Small intestine (tissue), 7 donors: ENCODE measurements around the gene CHST7. TPM values are rescaled to one million over a fixed set of nuclear protein-coding genes. Genes with fewer than 3 reads are reported as not detected.
A peak's percentile ranks its signal among the peaks of the same experiment; 100 is the strongest.

Experiments
- DNase-seq, 2 donors: peaks; one replicate each; pipeline versions ENCODE4 v3.0.0 to v3.0.0-alpha.2; 2013
- FAIRE-seq: peaks from 2 replicates; lab custom pipeline; 2012; peaks lifted over from hg19 to GRCh38; lab: Jason Lieb, UNC
- H3K27ac ChIP-seq, 3 donors: one replicate each; pipeline ENCODE4 v1.5.1; 2013; ENCODE audit warnings: low read length in 2 of 3, mild to moderate bottlenecking in 2 of 3, control low read depth in 1 of 3, inconsistent platforms in 1 of 3, low read depth in 1 of 3, moderate library complexity in 1 of 3
- H3K27me3 ChIP-seq, 3 donors: one replicate each; pipeline ENCODE4 v1.6.1; 2013; ENCODE audit warnings: low read length in 3 of 3, inconsistent platforms in 1 of 3; ENCODE audit not compliant: control insufficient read depth in 3 of 3, insufficient read depth in 3 of 3
- H3K36me3 ChIP-seq, 3 donors: one replicate each; pipeline ENCODE4 v1.6.1; 2013; ENCODE audit warnings: low read length in 3 of 3, inconsistent platforms in 1 of 3, low read depth in 1 of 3, mild to moderate bottlenecking in 1 of 3, moderate library complexity in 1 of 3; ENCODE audit not compliant: control insufficient read depth in 3 of 3, insufficient read depth in 2 of 3
- H3K4me1 ChIP-seq, 3 donors: one replicate each; pipeline ENCODE4 v1.6.1; 2013; ENCODE audit warnings: low read length in 2 of 3, inconsistent platforms in 1 of 3, low read depth in 1 of 3, mild to moderate bottlenecking in 1 of 3, moderate library complexity in 1 of 3; ENCODE audit not compliant: control insufficient read depth in 3 of 3, insufficient read depth in 2 of 3
- H3K4me3 ChIP-seq, 3 donors: one replicate each; pipeline ENCODE4 v1.5.1; 2013; ENCODE audit warnings: low read length in 3 of 3, control low read depth in 1 of 3, inconsistent platforms in 1 of 3, low read depth in 1 of 3, mild to moderate bottlenecking in 1 of 3, moderate library complexity in 1 of 3
- H3K9me3 ChIP-seq, 2 donors: one replicate each; pipeline ENCODE4 v1.6.1; 2013; ENCODE audit warnings: low read depth in 1 of 2, low read length in 1 of 2; ENCODE audit not compliant: control insufficient read depth in 2 of 2, insufficient read depth in 1 of 2
- WGBS, 3 donors: extraction: QIAGEN DNeasy Blood & Tissue Kit; methylation state at CpG; one replicate each; pipeline ENCODE4 v1.1.7; 2013; 5-methylcytosine and 5-hydroxymethylcytosine counted together
- polyA plus RNA-seq, 4 donors: library from polyadenylated mRNA; stranded (reverse) in 3 of 4; unstranded in 1 of 4; fragments of 200-250 nt in 3 of 4; fragments of 120-200 nt in 1 of 4; gene quantifications; one replicate each; pipeline versions ENCODE4 v1.2.1 to v1.2.3, GENCODE V29; 2013
- donor health status: healthy with polysubstance abuse.
- donor health status: control.
- donor health status: control.
- donor health status: Bipolar disorder and iron deficiency.
- donor health status: healthy.

The CHST7 gene
- polyA plus RNA-seq, 4 donors: 0.54 to 3.8 (median 1.1) TPM; not detected in 1

DNA sequence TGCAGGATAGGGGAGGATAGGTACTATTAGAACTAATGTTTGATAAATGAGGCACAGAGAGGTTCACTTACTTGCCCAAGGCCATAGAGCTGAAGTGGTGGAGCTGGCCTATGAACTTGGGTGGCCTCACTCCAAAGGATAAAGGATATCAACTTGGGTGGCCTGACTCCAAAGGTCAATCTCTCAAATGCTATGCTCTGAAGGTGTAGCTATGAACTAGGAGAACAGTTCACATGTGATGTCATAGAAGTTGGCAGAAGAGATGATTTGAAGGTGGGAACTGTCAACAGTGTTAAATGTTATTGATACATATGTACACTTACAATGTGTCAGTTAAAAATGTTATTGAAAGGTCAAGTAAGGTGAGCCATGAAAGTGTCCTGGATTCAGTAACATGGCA, 6.2 kb upstream of the CHST7 start:
- no peak overlapping the region for H3K4me3 ChIP-seq
- H3K27me3 ChIP-seq: no peaks in the 10 kb centered on the region
- no peak overlapping the region for H3K27ac ChIP-seq
- no peaks in the 10 kb centered on the region for H3K9me3 ChIP-seq
- no peaks in the 10 kb centered on the region for H3K36me3 ChIP-seq
- peak; percentile 24 to 56 for DNase-seq
- H3K4me1 ChIP-seq: no peaks in the 10 kb centered on the region
- no peak for FAIRE-seq

DNA sequence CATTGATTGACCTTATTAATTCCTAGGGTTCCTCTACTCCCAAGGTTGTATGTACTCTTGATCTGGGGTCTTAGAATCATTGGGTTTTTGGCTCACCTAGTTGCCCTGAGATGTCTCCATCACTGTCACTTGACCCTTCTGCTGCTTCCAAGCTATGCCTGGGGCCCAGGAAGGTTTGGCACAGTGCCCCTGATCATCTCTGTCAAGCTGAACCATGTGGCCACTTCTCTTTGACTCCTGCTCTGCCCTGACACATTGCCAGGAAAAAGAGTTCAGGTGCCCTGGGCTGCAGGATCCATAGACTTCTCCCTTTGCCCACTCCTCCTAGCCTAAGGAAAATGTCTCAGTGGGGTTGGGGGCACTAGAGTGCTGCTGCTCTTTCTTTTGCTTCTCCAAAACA, 3.9 kb upstream of the CHST7 start:
- no peak for FAIRE-seq
- no peaks in the 10 kb centered on the region for H3K36me3 ChIP-seq

DNA sequence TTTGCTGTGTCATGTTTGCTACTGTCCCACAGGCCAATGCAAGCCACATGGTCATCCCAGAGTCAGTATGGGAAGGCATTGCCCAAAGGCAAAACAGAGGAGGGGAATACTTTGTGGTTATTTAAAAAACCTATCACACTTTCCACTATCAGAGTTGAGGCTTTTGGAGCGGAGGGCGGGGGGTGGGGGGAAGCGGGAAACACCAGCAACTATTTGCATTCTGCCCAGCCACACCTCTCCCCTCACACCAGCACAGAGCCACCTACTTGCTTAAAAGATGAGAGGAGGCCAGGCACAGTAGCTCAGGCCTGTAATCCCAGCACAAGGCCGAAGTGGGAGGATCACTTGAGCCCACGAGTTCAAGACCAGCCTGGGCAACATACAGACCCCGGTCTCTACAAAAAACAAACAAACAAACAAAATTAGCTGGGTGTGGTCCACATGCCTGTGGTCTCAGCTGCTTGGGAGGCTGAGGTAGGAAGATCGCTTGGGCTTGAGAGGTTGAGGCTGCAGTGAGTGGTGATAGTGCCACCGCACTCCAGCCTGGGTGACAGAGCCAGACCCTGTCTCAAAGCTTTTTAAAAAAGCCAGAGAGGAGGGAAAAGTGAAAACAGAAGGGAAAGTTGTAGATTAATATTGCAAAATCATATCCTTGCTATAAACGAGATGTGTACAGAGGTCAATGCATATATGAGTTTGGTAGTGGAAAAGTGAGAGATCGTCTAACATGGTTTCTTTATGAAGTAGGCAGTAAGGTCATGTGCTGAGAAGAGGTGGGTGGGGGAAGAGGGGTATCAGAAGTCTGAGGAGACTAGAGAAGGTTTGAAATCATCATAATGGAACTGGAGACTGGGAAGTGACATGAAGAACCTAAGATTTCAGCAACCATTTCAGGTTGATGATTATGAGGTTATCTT, 1.9 kb upstream of the CHST7 start:
- WGBS, 3 donors: 75 to 82% (median 79%) methylated on average over 10 of the region's 10 CpGs
- DNase-seq (no peak), FAIRE-seq (no peak)
- no peak overlapping the region for H3K4me3 ChIP-seq
- H3K9me3 ChIP-seq: no peaks in the 10 kb centered on the region
- no peak overlapping the region for H3K27ac ChIP-seq
- H3K4me1 ChIP-seq: no peaks in the 10 kb centered on the region
- H3K27me3 ChIP-seq: peaks cover 0 to 23% (median 0%) of the 10 kb centered on the region in 3 donors
- no peaks in the 10 kb centered on the region for H3K36me3 ChIP-seq

More for the DNA sequence above, 3.9 kb upstream of the CHST7 start:
- Histone ChIP-seq H3K27me3 (peaks cover 0 to 10% (median 0%) of the 10 kb centered on the region in 3 donors), H3K4me1 (no peaks in the 10 kb centered on the region), H3K9me3 (no peaks in the 10 kb centered on the region), H3K27ac (no peak overlapping the region), H3K4me3 (no peak overlapping the region)
- no peak for DNase-seq

GRCh38 chrX:46572340-46572936, 1.1 kb upstream of the CHST7 start:
- WGBS, 3 donors: 47 to 68% (median 51%) methylated on average over 5 of the region's 5 CpGs
- Histone ChIP-seq H3K27me3 (peaks cover 0 to 23% (median 0%) of the 10 kb centered on the region in 3 donors), H3K4me1 (no peaks in the 10 kb centered on the region), H3K27ac (no peak overlapping the region), H3K4me3 (no peak overlapping the region), H3K36me3 (no peaks in the 10 kb centered on the region), H3K9me3 (no peaks in the 10 kb centered on the region)
- FAIRE-seq (no peak), DNase-seq (no peak)

- 1 to 47% (median 20%) methylated on average over 64 to 107 of the region's 107 CpGs for WGBS, 3 donors
- Histone ChIP-seq H3K36me3 (no peaks in the 10 kb centered on the region), H3K4me3 (peak overlapping the region; percentile 21 to 36 (median 35)), H3K27ac (peak overlapping the region in 1 of 3 donors; percentile 68), H3K4me1 (no peaks in the 10 kb centered on the region), H3K27me3 (peaks cover 0 to 23% (median 0%) of the 10 kb centered on the region in 3 donors), H3K9me3 (no peaks in the 10 kb centered on the region)
- FAIRE-seq (no peak), DNase-seq (peak; percentile 37 to 53)
Observed at GRCh38 chrX:46573892-46574773, 568 bp downstream of the CHST7 start.

DNA sequence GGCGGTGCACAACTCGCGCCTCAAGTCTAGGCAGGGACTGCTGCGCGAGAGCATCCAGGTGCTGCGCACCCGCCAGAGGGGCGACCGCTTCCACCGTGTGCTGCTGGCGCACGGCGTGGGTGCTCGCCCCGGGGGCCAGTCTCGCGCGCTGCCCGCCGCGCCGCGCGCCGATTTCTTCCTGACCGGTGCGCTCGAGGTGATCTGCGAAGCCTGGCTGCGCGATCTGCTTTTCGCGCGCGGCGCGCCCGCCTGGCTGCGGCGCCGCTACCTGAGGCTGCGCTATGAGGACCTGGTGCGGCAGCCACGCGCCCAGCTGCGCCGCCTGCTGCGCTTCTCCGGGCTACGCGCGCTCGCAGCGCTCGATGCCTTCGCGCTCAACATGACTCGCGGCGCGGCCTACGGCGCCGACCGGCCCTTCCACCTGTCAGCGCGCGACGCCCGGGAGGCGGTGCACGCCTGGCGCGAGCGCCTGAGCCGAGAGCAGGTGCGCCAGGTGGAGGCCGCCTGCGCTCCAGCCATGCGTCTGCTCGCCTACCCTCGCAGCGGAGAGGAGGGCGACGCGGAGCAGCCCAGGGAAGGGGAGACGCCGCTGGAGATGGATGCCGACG, 1.3 kb downstream of the CHST7 start:
- peak overlapping the region in 1 of 3 donors; percentile 68 for H3K27ac ChIP-seq
- 1 to 46% (median 39%) methylated on average over 23 to 90 of the region's 90 CpGs for WGBS, 3 donors
- peak overlapping the region in 2 of 3 donors; percentile 35 to 36 for H3K4me3 ChIP-seq
- H3K4me1 ChIP-seq: no peaks in the 10 kb centered on the region
- peak in 1 of 2 donors; percentile 58 for DNase-seq
- no peaks in the 10 kb centered on the region for H3K36me3 ChIP-seq
- H3K27me3 ChIP-seq: peaks cover 0 to 23% (median 0%) of the 10 kb centered on the region in 3 donors
- no peaks in the 10 kb centered on the region for H3K9me3 ChIP-seq
- FAIRE-seq: no peak

DNA sequence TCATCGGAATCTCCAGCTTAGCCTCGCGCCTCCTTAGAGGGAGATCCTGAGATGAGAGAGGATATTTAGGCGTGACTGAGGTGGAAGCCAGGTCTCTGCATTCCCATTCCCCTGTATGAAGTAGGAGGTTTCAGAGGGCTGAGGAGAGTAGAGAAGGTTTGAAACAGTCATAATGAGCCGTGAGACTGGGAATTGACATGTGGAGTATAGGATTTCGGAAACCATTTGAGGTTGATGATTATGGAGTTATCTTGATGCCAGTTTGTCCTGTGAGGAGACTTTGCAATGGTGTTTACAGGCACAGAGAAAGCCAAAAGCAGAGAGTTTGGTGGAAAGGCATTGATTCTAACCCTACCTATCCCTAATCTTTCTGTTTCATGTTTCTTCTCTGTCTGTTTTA, 2.0 kb downstream of the CHST7 start:
- FAIRE-seq (no peak), DNase-seq (no peak)
- Histone ChIP-seq H3K27ac (peak overlapping the region in 1 of 3 donors; percentile 45), H3K9me3 (no peaks in the 10 kb centered on the region), H3K36me3 (no peaks in the 10 kb centered on the region), H3K4me3 (no peak overlapping the region), H3K27me3 (peaks cover 0 to 23% (median 0%) of the 10 kb centered on the region in 3 donors), H3K4me1 (no peaks in the 10 kb centered on the region)
- 24 to 73% (median 46%) methylated on average over 6 of the region's 6 CpGs for WGBS, 3 donors
